GM18505 (cell line): ENCODE results near the gene RAB27B.
"Not testable (repeated sequence)": the region's sequence is repeated elsewhere in the genome, so short reads cannot be mapped to it uniquely, and the experiment has no call there.

Source experiments
- ATAC-seq: cut with Tn5 transposase; IDR thresholded peaks from one replicate; pipeline ENCODE4 v1.9.1; 2021; ENCODE audit not compliant: unreplicated experiment
- POLR2A ChIP-seq: IDR thresholded peaks from 4 replicates; pipeline ENCODE4 v1.6.1; 2011; ENCODE audit warnings: borderline replicate concordance; ENCODE audit not compliant: insufficient read depth, insufficient read length; ENCODE audit errors: extremely low read depth

Gene RAB27B

DNA sequence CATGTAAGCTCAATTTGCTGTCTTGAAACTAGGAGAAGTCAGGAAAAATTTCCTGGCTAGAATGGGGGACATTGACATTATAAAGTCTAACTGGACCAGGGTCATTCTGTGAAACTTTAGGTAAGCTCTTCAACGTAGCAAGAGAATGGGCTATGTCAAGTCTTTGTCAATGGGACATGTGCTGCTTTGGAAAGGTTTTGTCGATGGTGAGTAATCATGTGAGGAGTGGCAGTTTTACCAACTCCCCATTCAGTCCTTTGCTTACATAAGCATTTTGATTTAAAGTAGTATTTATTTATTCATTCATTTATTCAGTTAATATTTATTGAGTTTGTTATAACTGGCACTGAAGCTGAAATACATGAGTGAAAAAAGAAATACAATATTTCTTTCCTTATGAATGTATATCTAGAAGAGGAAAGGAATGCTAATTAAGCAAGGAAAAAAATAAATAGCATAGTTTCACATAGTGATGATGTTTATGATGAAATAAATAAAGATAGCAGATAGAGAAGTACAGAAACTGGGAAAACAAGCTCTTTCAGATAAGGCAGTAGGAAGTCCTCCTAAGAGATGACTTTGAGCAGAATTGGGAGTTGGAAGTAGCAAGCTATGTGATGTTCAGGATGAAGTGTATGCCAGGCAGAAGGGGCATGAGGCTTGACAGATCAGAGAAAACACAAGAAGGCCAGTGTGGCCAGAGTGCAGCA lies 25.4 kb upstream of the RAB27B start:
- ATAC-seq = no peak
- TF ChIP-seq POLR2A = no peak

GRCh38 chr18:54805571-54806334 lies 22.5 kb upstream of the RAB27B start:
- ATAC-seq = no peak
- no peak for TF ChIP-seq POLR2A

- TF ChIP-seq POLR2A = no peak
- no peak for ATAC-seq
Observed at GRCh38 chr18:54806526-54806925, 21.8 kb upstream of the RAB27B start.

DNA sequence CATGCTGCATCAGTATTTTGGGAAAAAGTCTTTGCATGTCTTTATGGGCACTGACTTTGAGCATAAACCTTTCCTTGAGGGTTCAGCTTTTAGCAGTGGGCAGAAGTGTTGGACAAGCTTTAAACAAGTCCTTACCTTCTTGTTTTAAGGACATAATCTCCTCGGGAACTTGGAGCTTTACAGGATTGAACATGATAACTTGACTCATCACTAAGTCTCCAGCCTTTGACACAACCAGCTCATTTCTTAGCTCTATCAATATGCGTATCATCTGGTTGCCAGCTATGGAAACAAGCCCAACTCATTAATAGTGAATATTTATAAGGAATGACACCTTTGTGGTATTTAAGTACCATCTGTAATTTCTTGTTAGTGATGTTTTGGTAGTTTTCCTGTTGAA lies 21.0 kb upstream of the RAB27B start:
- TF ChIP-seq POLR2A = no peak
- ATAC-seq = no peak

DNA sequence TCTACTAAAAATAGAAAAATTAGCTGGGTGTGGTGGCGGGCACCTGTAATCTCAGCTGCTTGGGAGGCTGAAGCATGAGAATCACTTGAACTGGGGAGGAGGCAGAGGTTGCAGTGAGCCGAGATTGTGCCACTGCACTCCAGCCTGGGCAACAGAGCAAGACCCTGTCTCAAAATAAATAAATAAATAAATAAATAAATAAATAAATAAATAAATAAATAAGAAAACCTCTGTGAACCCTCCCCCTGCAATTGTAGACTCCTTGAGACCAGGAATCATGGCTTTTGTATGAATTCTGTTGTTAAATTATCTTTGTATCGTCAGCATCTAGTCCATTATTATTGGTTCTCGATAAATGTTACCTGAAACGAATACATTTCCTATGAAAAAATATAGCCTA lies 17.6 kb upstream of the RAB27B start:
- not testable (repeated sequence) for ATAC-seq

DNA sequence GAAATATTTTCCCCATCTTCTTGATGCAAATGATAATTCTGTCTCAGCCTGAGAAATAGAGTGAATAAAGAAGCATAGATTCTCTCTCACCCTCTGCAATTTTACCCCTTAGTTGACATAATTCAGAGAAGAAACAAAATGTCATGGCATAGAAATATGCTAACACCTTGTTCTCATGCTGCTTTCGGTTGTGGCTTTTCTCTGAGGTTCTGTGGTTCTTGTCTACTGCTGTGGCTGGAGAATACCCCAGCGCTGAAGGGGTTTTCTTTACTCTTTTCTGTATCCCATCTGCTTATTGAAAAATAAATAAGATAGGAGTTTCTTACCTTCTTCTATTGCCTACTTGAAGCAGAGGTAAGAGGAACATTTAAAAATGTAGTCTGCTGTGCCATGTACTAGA lies 15.4 kb upstream of the RAB27B start:
- ATAC-seq = no peak
- no peak for TF ChIP-seq POLR2A

DNA sequence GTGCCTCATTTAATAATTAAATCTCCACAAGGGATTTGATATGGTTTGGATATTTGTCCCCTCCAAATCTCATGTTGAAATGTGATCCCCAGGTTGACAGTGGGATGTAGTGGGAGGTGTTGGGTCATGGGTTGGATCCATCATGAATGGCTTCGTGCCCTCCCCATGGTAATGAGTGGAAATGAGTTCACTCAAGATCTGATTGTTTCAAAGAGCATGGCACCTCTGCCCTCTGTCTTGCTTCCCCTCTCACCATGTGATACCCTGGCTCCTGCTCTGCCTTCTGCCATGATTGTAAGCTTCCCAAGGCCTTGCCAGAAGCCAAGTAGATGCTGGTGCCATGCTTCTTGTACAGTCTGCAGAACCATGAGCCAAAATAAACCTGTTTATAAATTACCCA lies 15.0 kb upstream of the RAB27B start:
- ATAC-seq = no peak

GRCh38 chr18:54813977-54814565 lies 14.2 kb upstream of the RAB27B start:
- ATAC-seq = no peak
- no peak for TF ChIP-seq POLR2A

More for the DNA sequence above, 15.0 kb upstream of the RAB27B start:
- TF ChIP-seq POLR2A = no peak

GRCh38 chr18:54815086-54815485 lies 13.2 kb upstream of the RAB27B start:
- no peak for TF ChIP-seq POLR2A
- no peak for ATAC-seq

DNA sequence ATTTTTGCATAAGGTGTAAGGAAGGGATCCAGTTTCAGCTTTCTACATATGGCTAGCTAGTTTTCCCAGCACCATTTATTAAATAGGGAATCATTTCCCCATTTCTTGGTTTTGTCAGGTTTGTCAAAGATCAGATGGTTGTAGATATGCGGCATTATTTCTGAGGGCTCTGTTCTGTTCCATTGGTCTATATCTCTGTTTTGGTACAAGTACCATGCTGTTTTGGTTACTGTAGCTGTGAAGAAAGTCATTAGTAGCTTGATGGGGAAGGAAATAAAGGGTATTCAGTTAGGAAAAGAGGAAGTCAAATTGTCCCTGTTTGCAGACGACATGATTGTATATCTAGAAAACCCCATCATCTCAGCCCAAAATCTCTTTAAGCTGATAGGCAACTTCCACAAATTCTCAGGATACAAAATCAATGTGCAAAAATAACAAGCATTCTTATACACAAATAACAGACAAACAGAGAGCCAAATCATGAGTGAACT lies 7.4 kb upstream of the RAB27B start:
- not testable (repeated sequence) for ATAC-seq

DNA sequence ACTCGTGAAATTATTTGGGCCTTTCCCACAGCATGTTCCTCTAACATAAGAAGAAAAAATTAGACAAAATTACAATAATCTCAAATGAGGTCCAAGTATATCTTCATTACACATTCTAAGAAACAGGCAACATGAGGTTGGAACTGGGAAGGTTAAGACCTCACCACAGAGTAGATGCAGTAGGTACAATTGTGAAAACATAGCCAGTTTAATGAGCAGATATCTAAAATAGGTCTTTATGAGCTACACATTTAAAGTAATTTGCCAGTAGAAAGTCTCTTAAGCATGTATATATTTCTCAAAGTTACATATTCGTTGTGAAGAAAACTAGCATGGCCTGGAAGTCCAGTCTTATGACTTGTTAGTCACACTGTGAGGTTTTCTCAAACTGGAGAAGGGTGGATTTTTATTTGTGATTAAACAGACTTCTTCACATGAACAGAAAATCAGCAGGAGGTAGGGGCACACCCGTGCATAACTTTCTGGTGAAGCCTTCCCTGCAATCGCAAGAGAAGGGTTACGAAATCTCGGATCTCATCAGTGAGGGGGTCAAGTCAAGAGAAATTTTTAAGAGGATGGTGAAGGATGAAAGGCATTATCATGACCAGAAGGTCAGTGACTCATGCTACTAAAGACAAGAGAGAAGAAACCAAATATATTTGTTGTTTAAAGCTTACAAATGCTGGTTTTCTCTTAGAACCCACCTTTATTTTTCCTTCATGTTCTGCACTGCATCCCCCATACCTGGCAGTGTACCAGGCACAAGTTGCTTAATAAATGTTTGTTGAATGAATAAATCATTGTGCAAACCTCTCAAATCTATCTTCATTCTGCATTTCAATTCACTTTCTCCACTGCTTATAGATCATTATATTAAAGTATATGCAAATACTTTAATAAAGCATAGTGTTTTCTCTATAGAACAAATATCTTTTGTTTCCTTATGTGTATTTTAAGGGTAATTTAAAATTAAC lies 5.1 kb upstream of the RAB27B start:
- no peak for ATAC-seq
- no peak for TF ChIP-seq POLR2A

DNA sequence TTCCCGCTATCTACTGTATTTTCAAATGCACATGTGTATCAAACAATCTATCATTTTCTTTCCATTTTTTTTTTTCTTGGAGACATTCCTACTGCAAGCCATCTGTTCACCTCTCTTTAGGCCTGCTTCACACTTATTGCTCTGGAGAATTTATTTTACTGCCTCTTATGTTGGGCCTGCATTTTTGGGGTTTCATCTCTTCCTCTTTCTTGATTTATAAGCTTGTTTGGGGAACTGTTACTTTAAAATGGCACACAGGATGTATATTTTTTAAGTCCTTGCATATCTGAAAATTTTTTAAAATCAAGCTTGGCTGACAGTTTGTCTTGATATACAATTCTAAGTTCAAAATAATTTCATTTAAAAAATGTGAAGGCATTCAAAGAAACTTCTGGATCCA lies 3.5 kb upstream of the RAB27B start:
- no peak for TF ChIP-seq POLR2A
- ATAC-seq = no peak

- no peak for ATAC-seq
- TF ChIP-seq POLR2A = no peak
Observed at GRCh38 chr18:54825601-54826344, 2.5 kb upstream of the RAB27B start.

DNA sequence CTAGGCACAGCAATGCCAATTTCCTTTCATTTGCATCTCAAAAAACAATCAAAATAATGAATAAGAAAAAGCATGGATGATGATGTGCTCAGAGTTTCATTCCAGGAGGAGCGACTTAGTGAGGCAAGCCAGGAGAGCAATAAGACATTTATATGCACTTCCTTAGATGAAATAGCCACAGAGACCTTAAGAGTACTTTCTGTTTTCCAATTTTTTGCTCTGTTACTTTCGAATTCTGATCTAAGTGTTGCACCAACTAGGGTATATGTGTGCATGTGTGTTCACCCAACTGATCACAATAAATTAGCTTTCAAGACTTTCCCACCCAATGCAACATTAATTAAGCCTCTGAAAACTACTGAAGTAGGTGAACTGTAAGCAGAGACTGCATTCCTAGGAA lies 709 bp downstream of the RAB27B start:
- no peak for ATAC-seq
- TF ChIP-seq POLR2A = no peak
